ENCODE measurements around the gene TUBA1C. TPM values are rescaled to one million over a fixed set of nuclear protein-coding genes. Genes with fewer than 3 reads are reported as not detected.

Gene TUBA1C
- total and polyA plus RNA-seq, 9 of the 15 experiments (the other 6 are each of a cell fraction or from before 2014, with no cell fraction given): 755 to 3,012 (median 914) TPM

GRCh38 chr12:49232940-49233841, 31.7 kb upstream of the TUBA1C start (continued):
- TF ChIP-seq ZNF217 (CRISPR knock-in tag; IDR thresholded peaks at IDR 0.05): no peak
- TF ChIP-seq THRA (IDR thresholded peaks at IDR 0.05): no peak
- TF ChIP-seq HMGN3 (IDR thresholded peaks at IDR 0.05; ENCODE audit: borderline replicate concordance, extremely low read depth, insufficient read length, low read depth, low read length): peak; percentile 85
- TF ChIP-seq ZKSCAN3 (CRISPR knock-in tag; IDR thresholded peaks at IDR 0.05): no peak
- no peak for TF ChIP-seq BRCA1 (IDR thresholded peaks at IDR 0.05)
- TF ChIP-seq BRCA1 (CRISPR knock-in tag; IDR thresholded peaks at IDR 0.05): no peak
- TF ChIP-seq ZNF354B (CRISPR knock-in tag; IDR thresholded peaks at IDR 0.05): no peak
- TF ChIP-seq PRDM10 (IDR thresholded peaks at IDR 0.05; ENCODE audit: partially characterized antibody): peak; percentile 66
- TF ChIP-seq MGA (IDR thresholded peaks at IDR 0.05): no peak
- no peak for TF ChIP-seq RBM15 (IDR thresholded peaks at IDR 0.05; ENCODE audit: insufficient read depth, low read length)

All from K562 (cell line).